AG20443 (cell line): Measurements from ENCODE around the gene RAB10.
A peak's percentile ranks its signal among the peaks of the same experiment; 100 is the strongest.
"Not testable (repeated sequence)": the region's sequence is repeated elsewhere in the genome, so short reads cannot be mapped to it uniquely, and the experiment has no call there.

Experiments used
- DNase-seq: peaks from one replicate; pipeline ENCODE4 v3.0.0; 2012; ENCODE audit warnings: low spot score, mixed read lengths

RAB10 gene

GRCh38 chr2:26016012-26016705 lies 17.7 kb upstream of the RAB10 start:
- DNase-seq: no peak

GRCh38 chr2:26016706-26017045 lies 17.2 kb upstream of the RAB10 start:
- not testable (repeated sequence) for DNase-seq

- no peak for DNase-seq
Measured at GRCh38 chr2:26017464-26018183, 16.3 kb upstream of the RAB10 start.

GRCh38 chr2:26018184-26019055 lies 15.5 kb upstream of the RAB10 start:
- peak; percentile 93 for DNase-seq

GRCh38 chr2:26020231-26020640 lies 13.6 kb upstream of the RAB10 start:
- DNase-seq: no peak

- no peak for DNase-seq
Measured at GRCh38 chr2:26024260-26024659, 9.6 kb upstream of the RAB10 start.

DNA sequence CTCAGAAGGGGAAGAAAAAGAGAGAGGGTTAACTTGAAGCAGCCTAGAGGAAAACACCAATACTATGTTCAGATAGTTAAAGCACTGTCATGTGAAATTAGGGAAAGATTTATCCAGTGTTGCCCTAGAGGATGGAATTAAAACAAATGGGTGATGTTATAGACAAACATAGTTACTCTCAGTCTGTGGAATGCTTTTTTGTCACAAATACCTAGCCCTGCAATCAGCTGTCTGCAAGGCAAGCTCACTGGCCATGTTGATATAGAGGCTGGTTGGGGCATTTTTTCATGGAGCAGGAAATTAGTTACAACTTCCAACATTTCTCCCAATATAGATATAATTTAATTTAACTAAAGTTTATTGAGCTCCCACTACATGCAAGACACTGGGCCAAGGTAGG lies 8.4 kb upstream of the RAB10 start:
- no peak for DNase-seq

DNA sequence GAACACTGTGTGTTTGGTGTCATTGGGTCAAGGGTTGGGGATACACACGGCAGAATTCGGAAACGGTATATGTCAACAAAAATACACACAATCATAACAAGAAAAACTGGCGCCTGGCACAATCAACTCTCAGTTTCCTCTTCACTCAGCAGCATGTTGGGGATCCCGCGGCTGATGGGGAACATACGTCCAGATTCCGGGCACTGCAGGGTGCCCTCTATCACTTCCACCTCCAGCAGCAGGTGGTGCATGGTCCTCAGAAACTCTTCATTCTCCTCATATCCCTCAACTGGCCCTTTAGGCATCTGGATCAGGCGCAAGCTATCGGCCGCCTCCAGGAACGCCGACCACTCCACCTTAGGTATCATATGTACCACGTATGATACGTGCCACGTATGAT lies 5.8 kb upstream of the RAB10 start:
- not testable (repeated sequence) for DNase-seq

DNA sequence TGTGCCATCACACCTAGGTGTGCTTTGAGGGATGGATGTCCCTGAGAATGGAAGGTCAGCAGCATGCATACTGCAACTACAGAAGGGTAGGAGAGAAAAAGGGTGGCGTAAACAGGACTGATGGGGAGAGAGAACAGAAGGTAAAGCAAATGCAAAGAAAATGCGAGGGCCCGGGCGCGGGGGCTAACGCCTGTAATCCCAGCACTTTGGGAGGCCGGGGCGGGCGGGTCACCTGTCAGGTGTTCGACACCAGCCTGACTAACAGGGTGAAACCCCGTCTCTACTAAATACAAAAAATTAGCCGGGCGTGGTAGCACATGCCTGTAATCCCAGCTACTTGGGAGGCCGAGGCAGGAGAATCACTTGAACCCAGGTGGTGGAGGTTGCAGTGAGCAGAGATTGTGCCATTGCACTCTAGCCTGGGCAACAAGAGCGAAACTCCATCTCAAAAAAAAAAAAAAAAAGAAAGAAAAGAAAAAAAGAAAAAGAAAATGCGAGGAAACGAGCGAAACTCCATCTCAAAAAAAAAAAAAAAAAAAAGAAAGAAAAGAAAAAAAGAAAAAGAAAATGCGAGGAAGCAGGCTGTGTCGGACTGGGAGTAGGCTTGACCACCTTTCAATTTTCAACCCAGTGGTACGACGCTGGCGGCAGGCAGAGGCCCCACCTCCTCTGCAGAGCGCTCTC lies 1.2 kb upstream of the RAB10 start:
- peak; percentile 60 for DNase-seq

DNA sequence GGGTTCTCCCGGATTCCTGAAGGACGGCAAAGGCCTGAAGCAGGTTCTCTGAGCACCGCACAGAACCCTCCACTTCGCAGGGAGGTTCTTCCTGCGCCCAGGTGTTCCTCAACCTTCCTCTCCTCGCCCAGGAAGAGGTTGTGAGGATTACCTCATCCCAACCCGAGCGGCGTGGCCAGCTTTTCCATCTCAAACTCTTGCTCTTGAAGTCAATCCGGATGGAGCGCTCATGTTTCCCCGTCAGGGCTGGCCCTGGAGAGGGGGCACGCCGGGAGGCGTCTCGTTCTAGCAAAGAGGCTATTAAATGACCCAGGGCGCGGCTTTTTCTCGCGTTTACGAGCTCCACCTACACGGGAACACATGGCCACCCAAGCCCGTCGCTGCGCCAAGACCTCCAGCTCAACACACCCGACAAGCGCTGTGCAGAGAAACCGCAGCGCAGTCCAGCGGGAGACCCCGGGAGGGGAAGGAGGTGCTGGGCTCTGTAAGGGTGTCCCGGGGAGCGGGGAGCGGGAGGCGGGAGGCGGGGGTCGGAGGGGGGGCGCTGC lies 540 bp upstream of the RAB10 start:
- no peak for DNase-seq

GRCh38 chr2:26034637-26034992 lies 731 bp downstream of the RAB10 start:
- no peak for DNase-seq

GRCh38 chr2:26035090-26035743 lies 1.3 kb downstream of the RAB10 start:
- no peak for DNase-seq

GRCh38 chr2:26039603-26040323 lies 5.9 kb downstream of the RAB10 start:
- DNase-seq: no peak

DNA sequence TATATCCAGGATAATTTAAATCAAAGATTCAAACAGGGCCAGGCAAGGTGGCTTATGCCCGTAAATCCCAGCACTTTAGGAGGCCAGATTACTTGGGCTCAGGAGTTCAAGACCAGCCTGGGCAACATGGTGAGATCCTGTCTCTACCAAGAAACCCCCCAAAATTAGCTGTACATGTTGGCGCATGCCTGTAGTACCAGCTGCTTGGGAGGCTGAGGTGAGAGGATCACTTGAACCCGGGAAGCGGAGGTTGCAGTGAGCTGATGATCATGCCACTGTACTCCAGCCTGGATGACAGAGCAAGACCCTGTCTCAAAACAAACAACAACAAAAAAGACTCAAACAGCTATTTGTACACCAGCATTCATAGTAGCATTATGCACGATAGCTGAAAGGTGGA lies 9.2 kb downstream of the RAB10 start:
- no peak for DNase-seq

DNA sequence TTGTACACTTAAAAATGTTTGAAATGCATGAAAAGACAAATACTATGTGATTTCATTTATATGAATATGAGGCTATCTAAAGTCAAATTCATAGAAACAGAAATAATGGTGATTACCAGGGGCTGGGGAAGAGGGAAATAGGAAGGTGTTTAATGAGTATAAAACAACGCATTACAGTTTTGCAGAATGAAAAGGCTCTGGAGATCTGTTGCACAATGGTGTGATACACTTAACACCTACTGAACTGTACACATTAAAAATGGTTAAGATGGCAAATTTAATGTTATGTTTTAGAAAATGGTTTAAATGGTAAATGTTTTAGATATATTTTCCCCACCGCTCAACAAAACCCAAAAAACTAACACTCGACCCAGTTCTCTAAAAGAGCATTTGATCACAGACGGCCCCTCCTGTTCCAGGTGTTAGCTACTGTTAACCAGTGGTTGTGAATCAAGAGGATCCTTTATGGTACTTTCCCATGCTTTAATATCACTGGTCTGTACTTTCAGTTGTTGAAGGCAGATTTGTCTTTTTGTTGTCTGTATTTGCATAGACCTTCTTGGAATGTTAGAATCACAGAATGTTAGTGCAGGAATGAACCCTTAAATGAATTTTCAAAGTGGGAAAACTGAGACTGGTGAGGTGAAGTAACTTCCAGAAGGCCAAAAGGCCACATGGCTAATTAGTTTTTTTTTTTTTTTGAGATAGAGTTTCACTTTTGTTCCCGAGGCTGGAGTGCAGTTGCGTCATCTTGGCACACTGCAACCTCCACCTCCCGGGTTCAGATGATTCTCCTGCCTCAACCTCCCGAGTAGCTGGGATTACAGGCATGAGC lies 10.2 kb downstream of the RAB10 start:
- no peak for DNase-seq

DNA sequence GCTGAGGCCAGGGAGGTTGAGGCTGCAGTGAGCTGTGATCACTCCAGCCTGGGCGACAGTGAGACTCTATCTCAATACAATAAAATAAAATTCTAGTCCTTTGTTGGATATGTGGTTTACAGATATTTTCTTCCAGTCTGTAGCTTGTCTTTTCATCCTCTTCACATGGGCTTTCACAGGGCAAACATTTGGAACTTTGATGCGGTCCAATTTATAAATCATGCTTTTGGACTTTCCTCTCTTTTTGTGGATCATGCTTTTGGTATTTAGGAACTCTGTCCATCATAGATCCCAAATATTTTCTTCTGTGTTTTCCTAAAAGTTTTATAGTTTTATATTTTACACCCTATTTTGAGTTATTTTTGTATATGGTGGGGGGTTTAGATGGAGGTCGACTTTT lies 14.9 kb downstream of the RAB10 start:
- DNase-seq: no peak

- no peak for DNase-seq
Measured at GRCh38 chr2:26049641-26050040, 15.8 kb downstream of the RAB10 start.

DNA sequence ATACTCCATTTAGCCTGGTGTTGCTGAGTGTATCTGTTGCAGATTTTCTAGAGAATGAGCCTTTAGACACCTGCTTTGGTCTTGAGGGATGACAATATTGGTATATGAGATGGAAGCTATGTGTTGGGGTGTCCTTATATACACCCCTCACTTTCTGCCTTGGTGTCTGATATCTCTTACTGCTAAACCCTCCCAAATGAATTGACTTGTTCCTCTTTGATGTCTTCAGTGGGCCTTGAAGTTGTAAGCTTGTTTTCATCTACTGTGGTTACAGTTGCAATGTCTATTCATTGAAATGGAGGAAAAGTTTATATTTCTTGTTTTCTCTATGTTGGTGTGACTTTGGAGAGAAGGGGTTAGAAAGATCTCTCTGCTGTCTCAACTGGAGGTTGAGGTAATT lies 18.9 kb downstream of the RAB10 start:
- no peak for DNase-seq

DNA sequence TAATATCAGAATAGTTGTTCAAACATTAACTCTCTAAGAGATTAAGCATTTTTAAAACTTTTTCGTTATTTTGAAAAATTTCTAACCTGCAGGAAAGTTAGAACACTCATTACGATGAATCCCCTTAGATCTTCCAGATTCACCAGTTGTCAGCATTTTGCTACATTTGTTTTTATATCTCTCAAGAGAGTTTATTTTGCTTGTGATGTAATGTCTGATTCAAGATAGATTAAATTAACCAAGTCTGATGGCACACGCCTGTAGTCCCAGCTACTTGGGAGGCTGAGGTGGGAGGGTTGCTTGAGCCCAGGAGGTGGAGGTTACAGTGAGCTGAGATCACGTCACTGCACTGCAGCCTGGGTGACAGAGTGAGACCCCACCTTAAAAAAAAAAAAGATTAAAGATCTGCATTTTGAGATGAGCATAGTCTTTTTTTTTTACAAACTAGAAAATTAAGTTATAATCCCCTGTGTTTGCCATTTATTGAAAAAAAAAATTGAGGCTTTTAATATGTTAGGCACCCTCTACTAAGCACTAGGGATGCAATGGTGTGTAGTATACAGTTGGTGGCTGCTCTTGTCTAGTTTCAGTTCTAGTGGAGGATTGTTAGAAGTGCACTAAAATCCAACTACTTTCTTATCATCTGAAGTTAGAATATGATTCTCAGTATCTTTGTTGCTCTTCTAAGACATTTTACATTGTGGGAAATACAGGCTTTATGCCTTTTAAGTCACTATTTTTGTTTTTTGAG lies 20.9 kb downstream of the RAB10 start:
- no peak for DNase-seq
